GM19463 (cell line): ENCODE results near the gene PTGER2.

Source experiments
- ATAC-seq: cut with Tn5 transposase; IDR thresholded peaks from one replicate; pipeline ENCODE4 v1.9.1; 2021; ENCODE audit warnings: mild to moderate bottlenecking, moderate library complexity; ENCODE audit not compliant: unreplicated experiment

Gene PTGER2

DNA sequence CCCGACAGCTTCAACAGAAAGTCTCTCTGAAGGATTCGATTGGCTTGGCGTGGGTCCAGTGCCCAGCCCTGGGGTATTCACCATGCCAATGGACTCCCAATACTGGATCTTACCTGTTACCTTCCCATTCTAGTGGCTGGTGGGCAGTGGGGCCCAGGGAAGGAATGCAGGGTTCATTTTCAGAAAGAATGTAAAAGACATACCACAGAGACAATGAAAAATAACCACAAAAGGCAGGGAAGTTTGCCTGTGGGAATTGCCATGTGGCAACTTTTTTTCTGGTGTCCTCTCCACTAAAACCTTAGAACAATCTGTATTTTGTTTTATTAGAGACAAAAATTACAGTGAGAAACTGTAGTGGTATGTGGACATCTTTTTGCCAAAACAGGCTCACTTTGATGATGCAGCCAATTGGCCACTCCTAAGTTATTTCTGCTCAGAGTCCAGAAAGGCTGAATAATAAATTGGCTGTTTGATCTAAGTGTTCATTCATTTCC, 55.2 kb downstream of the PTGER2 start:
- ATAC-seq: no peak

DNA sequence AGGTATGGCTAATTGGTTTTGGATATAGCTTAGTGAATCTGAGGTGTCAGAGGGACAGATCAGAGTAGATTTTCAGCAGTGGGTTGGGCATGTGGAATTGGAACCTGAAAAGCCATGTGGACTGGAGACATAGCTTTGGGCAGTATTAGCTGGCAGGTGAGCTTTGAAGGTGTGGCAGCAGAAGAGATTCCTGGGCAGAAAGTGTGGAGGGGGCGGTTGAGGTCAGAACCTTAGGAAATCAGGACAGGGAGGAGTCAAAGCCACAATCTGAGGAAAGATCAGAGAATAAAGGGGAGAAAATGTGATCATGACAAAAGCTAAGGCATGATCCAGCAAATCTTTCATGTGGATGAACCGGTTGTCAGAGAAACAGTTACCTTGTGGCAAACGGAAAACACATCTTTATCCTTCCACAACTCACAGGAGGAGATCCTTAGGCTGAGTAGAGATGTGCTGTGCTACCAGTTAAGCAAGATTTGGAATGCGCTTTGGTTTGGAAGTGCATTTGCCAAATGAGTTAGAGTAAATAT, 56.4 kb downstream of the PTGER2 start:
- no peak for ATAC-seq

DNA sequence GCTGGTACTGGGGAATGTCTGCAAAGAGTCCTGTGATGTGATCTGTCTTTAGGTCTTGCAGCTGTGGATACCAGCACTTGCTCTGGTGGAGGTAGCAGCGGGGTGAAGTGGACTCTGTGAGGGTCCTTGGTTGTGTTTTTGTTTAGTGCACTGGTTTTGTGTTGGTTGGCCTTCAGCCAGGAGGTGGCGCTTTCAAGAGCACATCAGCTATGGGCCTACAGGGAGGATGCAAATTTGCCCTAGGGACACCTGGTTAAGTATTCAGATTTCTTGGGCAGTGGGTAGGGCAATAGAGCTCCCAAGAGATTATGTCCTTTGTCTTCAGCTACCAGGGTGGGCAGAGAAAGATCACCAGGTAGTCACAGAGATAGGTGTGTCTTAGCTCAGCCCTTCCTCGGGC, 63.8 kb downstream of the PTGER2 start:
- no peak for ATAC-seq
